GM12878 (cell line): Measurements from ENCODE around the gene PDE8B. TPM values are rescaled to one million over a fixed set of nuclear protein-coding genes. Genes with fewer than 3 reads are reported as not detected.

Source experiments
- ATAC-seq: fragments of 200-7000 bp; cut with Tn5 transposase; 3 replicates; pipeline ENCODE4 v1.9.1; 2020; ENCODE audit warnings: mild to moderate bottlenecking, moderate library complexity
- BruUV-seq: library from RNA; stranded (reverse); fragments of 400-500 nt; replicated peaks from 2 replicates; lab custom pipeline; 2021; lab: Mats Ljungman, UMichigan
- CTCF ChIA-PET: fragments of 300-600 bp; sonication (Branson Sonifier 250); formaldehyde crosslinking; extraction: SDS; loops from one replicate; lab custom pipeline; 2021; ENCODE audit warnings: inconsistent platforms; lab: Yijun Ruan, JAX
- POLR2A ChIA-PET: fragments of 350-600 bp; formaldehyde crosslinking; extraction: SDS; loops from one replicate; lab custom pipeline; 2021; ENCODE audit warnings: inconsistent platforms; lab: Charles Lee
- RAD21 ChIA-PET: fragments of 300-600 bp; sonication (Branson Sonifier 250); formaldehyde crosslinking; loops from one replicate; lab custom pipeline; 2023; ENCODE audit warnings: antibody characterized with exemption; ENCODE audit not compliant: unreplicated experiment; lab: Charles Lee
- SMC1A ChIA-PET: fragments of 300-600 bp; sonication (Branson Sonifier 250); formaldehyde crosslinking; loops from one replicate; lab custom pipeline; 2023; ENCODE audit not compliant: unreplicated experiment, uncharacterized antibody; lab: Charles Lee
- DNase-seq: peaks from one replicate; pipeline ENCODE4 v3.0.0-alpha.2; 2011; ENCODE audit warnings: low read depth, low spot score
- FAIRE-seq: peaks from 3 replicates; lab custom pipeline; 2011; peaks lifted over from hg19 to GRCh38; lab: Jason Lieb, UNC
- H2AFZ ChIP-seq: 2 replicates; pipeline ENCODE4 v1.6.0; 2011; ENCODE audit warnings: low read depth, low read length, control low read depth; ENCODE audit not compliant: control insufficient read depth
- H3K27ac ChIP-seq: 2 replicates; pipeline ENCODE4 v1.5.1; 2011; ENCODE audit warnings: control low read depth; ENCODE audit not compliant: control insufficient read depth, insufficient read depth
- H3K27me3 ChIP-seq, 2 experiments: replicated peaks in 1 of 2; 2 replicates each; pipeline versions ENCODE4 v1.6.0 to v1.6.1; 2011; ENCODE audit warnings: low read length in 1 of 2; ENCODE audit not compliant: control insufficient read depth in 2 of 2, insufficient read depth in 2 of 2
- H3K36me3 ChIP-seq, 2 experiments: 2 replicates each; pipeline ENCODE4 v1.5.1; 2011; ENCODE audit warnings: low read length in 1 of 2; ENCODE audit not compliant: control insufficient read depth in 2 of 2, insufficient read depth in 2 of 2
- H3K4me1 ChIP-seq: 2 replicates; pipeline ENCODE4 v1.6.1; 2011; ENCODE audit warnings: mild to moderate bottlenecking, low read length, moderate library complexity, mixed read lengths; ENCODE audit not compliant: control insufficient read depth, insufficient read depth
- H3K4me2 ChIP-seq: 2 replicates; pipeline ENCODE4 v1.6.0; 2011; ENCODE audit warnings: control low read depth; ENCODE audit not compliant: control insufficient read depth, insufficient read depth
- H3K4me3 ChIP-seq: fragments of 200-600 bp; sonication (generic); 2 replicates; pipeline ENCODE4 v1.5.1; 2016
- H3K79me2 ChIP-seq: 2 replicates; pipeline ENCODE4 v1.6.0; 2011; ENCODE audit warnings: low read length; ENCODE audit not compliant: control insufficient read depth, insufficient read depth
- H3K9ac ChIP-seq: 2 replicates; pipeline ENCODE4 v1.8.0; 2011; ENCODE audit warnings: low read length, control low read depth, mixed read lengths; ENCODE audit not compliant: control insufficient read depth, insufficient read depth
- H3K9me3 ChIP-seq: replicated peaks from 3 replicates; pipeline ENCODE4 v1.5.1; 2011; ENCODE audit warnings: mild to moderate bottlenecking, low read length; ENCODE audit not compliant: control insufficient read depth, insufficient read depth
- H4K20me1 ChIP-seq: 2 replicates; pipeline ENCODE4 v1.6.0; 2011; ENCODE audit not compliant: control insufficient read depth, insufficient read depth
- CTCF ChIP-seq, 3 experiments: IDR thresholded peaks in 2 of 3; conservative IDR thresholded peaks in 1 of 3; 2 replicates each; pipeline ENCODE4 v1.5.1; 2011; ENCODE audit warnings: low read depth in 3 of 3, low read length in 3 of 3, mild to moderate bottlenecking in 3 of 3, control low read depth in 2 of 3, moderate library complexity in 2 of 3, inconsistent platforms in 1 of 3, mixed read lengths in 1 of 3; ENCODE audit not compliant: control insufficient read depth in 2 of 3, insufficient read depth in 1 of 3; ENCODE audit errors: extremely low read depth in 1 of 3
- E2F4 ChIP-seq: IDR thresholded peaks from 2 replicates; pipeline ENCODE4 v1.6.1; 2012; ENCODE audit warnings: low read depth, low read length, improper control_type of control experiment
- ESRRA ChIP-seq: IDR thresholded peaks from 2 replicates; pipeline ENCODE4 v1.6.1; 2012; ENCODE audit warnings: mild to moderate bottlenecking, low read length, improper control_type of control experiment
- FOXK2 ChIP-seq: fragments of 450-650 bp; IDR thresholded peaks from 2 replicates; pipeline ENCODE4 v1.6.1; 2017; ENCODE audit warnings: mild to moderate bottlenecking, moderate library complexity
- JUNB ChIP-seq: IDR thresholded peaks from 2 replicates; pipeline ENCODE4 v1.6.1; 2016; ENCODE audit warnings: antibody characterized with exemption, mild to moderate bottlenecking
- MTA3 ChIP-seq: IDR thresholded peaks from 2 replicates; pipeline ENCODE4 v1.6.1; 2012; ENCODE audit warnings: low read length, inconsistent platforms, borderline replicate concordance
- NR2C1 ChIP-seq: fragments of 450-650 bp; IDR thresholded peaks from 2 replicates; pipeline ENCODE4 v1.6.1; 2017; ENCODE audit warnings: antibody characterized with exemption, mild to moderate bottlenecking, moderate library complexity
- POLR2A ChIP-seq: IDR thresholded peaks from 2 replicates; pipeline ENCODE4 v1.6.1; 2011; ENCODE audit warnings: low read depth, mild to moderate bottlenecking, low read length
- POU2F2 ChIP-seq: IDR thresholded peaks from 3 replicates; pipeline ENCODE4 v1.6.1; 2011; ENCODE audit warnings: low read depth, mild to moderate bottlenecking, low read length, borderline replicate concordance
- RAD51 ChIP-seq: fragments of 450-650 bp; IDR thresholded peaks from 2 replicates; pipeline ENCODE4 v1.6.1; 2016; ENCODE audit warnings: moderate library complexity, mild to moderate bottlenecking, inconsistent platforms
- SREBF2 ChIP-seq: IDR thresholded peaks from 2 replicates; pipeline ENCODE4 v1.6.1; 2012; ENCODE audit warnings: mild to moderate bottlenecking, low read length
- ZNF24 ChIP-seq: fragments of 450-650 bp; IDR thresholded peaks from 2 replicates; pipeline ENCODE4 v1.6.1; 2017; ENCODE audit warnings: antibody characterized with exemption, mild to moderate bottlenecking
- WGBS: methylation state at CpG from one replicate; pipeline ENCODE4 v1.1.6; 2016; ENCODE audit warnings: low lambda C conversion rate; ENCODE audit not compliant: insufficient replicate concordance, insufficient coverage; ENCODE audit errors: missing lambda C conversion rate; 5-methylcytosine and 5-hydroxymethylcytosine counted together
- in situ Hi-C: fragments of 300-500 bp; cut with MboI; formaldehyde crosslinking; loops from 9 replicates; pipeline ENCODE4 v1.14.3; 2018; ENCODE audit warnings: mixed read lengths
- intact Hi-C: fragments of 100-400 bp; cut with micrococcal nuclease; formaldehyde crosslinking; loops from one replicate; pipeline ENCODE4 v1.14.2; 2022; ENCODE audit not compliant: unreplicated experiment
- polyA plus RNA-seq, 11 experiments: library from polyadenylated mRNA; depleted of rRNA in 4 of 11; unstranded in 6 of 11; stranded (reverse) in 5 of 11; fragments of >200 nt; fragmentation: Nextera tagmentation in 4 of 11; fragmentation: Illumina TruSeq in 1 of 11; extraction: Ambion mirVana in 4 of 11; extraction: Trizol in 1 of 11; gene quantifications; 1 replicate in 1 of 11; 2 replicates in 10 of 11; pipeline versions ENCODE4 v1.2.1 to v1.2.3, GENCODE V29; 2011 to 2016; ENCODE audit warnings: inconsistent platforms in 2 of 11, missing spikeins in 2 of 11, low read depth in 1 of 11
- total RNA-seq, 4 experiments: library from RNA; depleted of rRNA in 3 of 4; stranded (reverse); fragments of >200 nt in 3 of 4; fragmentation: Illumina TruSeq in 1 of 4; extraction: Trizol in 1 of 4; gene quantifications; 2 replicates each; pipeline versions ENCODE4 v1.2.1 to v1.2.3, GENCODE V29; 2013 to 2021
- TF ChIP-seq, protein P1 (sequence below): fragments of 450-650 bp; IDR thresholded peaks from 2 replicates; pipeline ENCODE4 v1.6.1; 2017; ENCODE audit warnings: low read depth, mild to moderate bottlenecking, moderate library complexity

The PDE8B gene
- total and polyA plus RNA-seq, 10 of the 15 experiments (the other 5 are each of a cell fraction or from before 2014, with no cell fraction given) = 0.03 to 0.44 (median 0.20) TPM; not detected in 3

DNA sequence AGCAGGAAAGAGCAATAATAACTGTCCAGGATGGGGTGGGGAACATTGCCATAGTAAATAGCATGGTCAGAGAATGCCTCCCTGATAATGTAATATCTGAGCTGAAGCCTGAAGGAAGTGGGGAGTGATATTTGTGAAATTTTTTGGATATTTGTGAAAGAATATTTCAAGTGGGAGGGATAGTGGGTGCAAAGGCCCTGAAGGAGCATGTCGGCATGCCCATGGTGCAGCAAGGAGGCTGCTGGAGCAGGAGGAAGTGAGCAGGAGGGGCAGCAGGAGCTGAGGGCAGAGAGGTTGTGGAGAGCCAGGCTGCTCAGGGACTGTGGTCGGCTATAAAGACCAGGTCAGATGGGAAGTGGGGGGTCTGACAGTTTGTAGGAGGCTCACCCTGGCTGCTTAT, 21.1 kb upstream of the PDE8B start (continued):
- TF ChIP-seq, protein P1, sequence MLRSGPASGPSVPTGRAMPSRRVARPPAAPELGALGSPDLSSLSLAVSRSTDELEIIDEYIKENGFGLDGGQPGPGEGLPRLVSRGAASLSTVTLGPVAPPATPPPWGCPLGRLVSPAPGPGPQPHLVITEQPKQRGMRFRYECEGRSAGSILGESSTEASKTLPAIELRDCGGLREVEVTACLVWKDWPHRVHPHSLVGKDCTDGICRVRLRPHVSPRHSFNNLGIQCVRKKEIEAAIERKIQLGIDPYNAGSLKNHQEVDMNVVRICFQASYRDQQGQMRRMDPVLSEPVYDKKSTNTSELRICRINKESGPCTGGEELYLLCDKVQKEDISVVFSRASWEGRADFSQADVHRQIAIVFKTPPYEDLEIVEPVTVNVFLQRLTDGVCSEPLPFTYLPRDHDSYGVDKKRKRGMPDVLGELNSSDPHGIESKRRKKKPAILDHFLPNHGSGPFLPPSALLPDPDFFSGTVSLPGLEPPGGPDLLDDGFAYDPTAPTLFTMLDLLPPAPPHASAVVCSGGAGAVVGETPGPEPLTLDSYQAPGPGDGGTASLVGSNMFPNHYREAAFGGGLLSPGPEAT = no peak
- TF ChIP-seq CTCF (IDR thresholded peaks at IDR 0.05 in 2 of 3, conservative IDR thresholded peaks at IDR 0.05 in 1 of 3; ENCODE audit: control insufficient read depth in 2 of 3, extremely low read depth in 1 of 3, insufficient read depth in 1 of 3, low read depth in 3 of 3, low read length in 3 of 3) (no peak), FOXK2 (no peak), RAD51 (no peak), ESRRA (no peak), E2F4 (no peak)
- TF ChIP-seq, all 136 proteins: peak for 0

GRCh38 chr5:77192441-77193050, 17.9 kb upstream of the PDE8B start:
- H3K36me3 ChIP-seq = no peaks in the 10 kb centered on the region
- FAIRE-seq (no peak), DNase-seq (no peak), ATAC-seq (no peak)
- no peak overlapping the region for H2AFZ ChIP-seq
- CTCF ChIA-PET = no interaction called here
- no TSS peak for BruUV-seq
- H3K9me3 ChIP-seq = no peaks in the 10 kb centered on the region
- in situ Hi-C loops = no loop called here
- SMC1A ChIA-PET = no interaction called here
- TF ChIP-seq POU2F2 (no peak), JUNB (no peak), ZNF24 (no peak), MTA3 (no peak), POLR2A (no peak), SREBF2 (no peak), NR2C1 (no peak)
- no peak overlapping the region for H3K4me3 ChIP-seq
- H3K27me3 ChIP-seq = peaks cover 0 to 2% of the 10 kb centered on the region in 2 experiments; a peak in 2 of 4 replicates
- H3K79me2 ChIP-seq = no peaks in the 10 kb centered on the region
- H3K4me2 ChIP-seq = no peak overlapping the region
- POLR2A ChIA-PET = no interaction called here
- H4K20me1 ChIP-seq = no peaks in the 10 kb centered on the region
- RAD21 ChIA-PET = no interaction called here
- no peaks in the 10 kb centered on the region for H3K4me1 ChIP-seq
- WGBS = 0% methylated on average over 2 of the region's 2 CpGs
- H3K9ac ChIP-seq = no peak overlapping the region
- no peak overlapping the region for H3K27ac ChIP-seq
- intact Hi-C loops = no loop called here
